SK-N-SH treated with all-trans-retinoic acid at 6 μM for 48 hours (cell line): Measurements from ENCODE around the gene CENPF.

ENCODE experiments used
- ATAC-seq: fragments of 200-7000 bp; cut with Tn5 transposase; 3 replicates; pipeline ENCODE4 v1.9.1; 2020; ENCODE audit warnings: mild to moderate bottlenecking, moderate library complexity
- ARNTL ChIP-seq: fragments of 450-650 bp; formaldehyde crosslinking; IDR thresholded peaks from 2 replicates; pipeline ENCODE4 v1.5.0; 2020; ENCODE audit warnings: low read depth, mild to moderate bottlenecking, moderate library complexity, borderline replicate concordance
- CSDC2 ChIP-seq: fragments of 250-450 bp; sonication (Bioruptor Pico); IDR thresholded peaks from 2 replicates; pipeline ENCODE4 v1.5.0; 2020; ENCODE audit warnings: mild to moderate bottlenecking, moderate library complexity
- GLIS3 ChIP-seq: fragments of 250-450 bp; sonication (Bioruptor Pico); IDR thresholded peaks from 2 replicates; pipeline ENCODE4 v1.5.0; 2020; ENCODE audit warnings: mild to moderate bottlenecking, moderate library complexity
- ISL1 ChIP-seq: fragments of 250-450 bp; sonication (Bioruptor Pico); IDR thresholded peaks from 2 replicates; pipeline ENCODE4 v2.1.2; 2022; ENCODE audit warnings: mild to moderate bottlenecking, moderate library complexity
- OSR1 ChIP-seq: fragments of 250-450 bp; sonication (Bioruptor Pico); IDR thresholded peaks from 2 replicates; pipeline ENCODE4 v1.8.0; 2022; ENCODE audit warnings: moderate library complexity, mild to moderate bottlenecking, inconsistent platforms
- PPARA ChIP-seq: fragments of 250-450 bp; sonication (Bioruptor Pico); IDR thresholded peaks from 2 replicates; pipeline ENCODE4 v1.5.0; 2020; ENCODE audit warnings: mild to moderate bottlenecking, borderline replicate concordance
- RARB ChIP-seq: fragments of 250-450 bp; sonication (Bioruptor Pico); IDR thresholded peaks from 2 replicates; pipeline ENCODE4 v1.8.0; 2021; ENCODE audit warnings: mild to moderate bottlenecking, moderate library complexity
- TCF4 ChIP-seq: fragments of 250-450 bp; sonication (Bioruptor Pico); IDR thresholded peaks from 2 replicates; pipeline ENCODE4 v1.8.0; 2021; ENCODE audit warnings: mild to moderate bottlenecking, moderate library complexity, borderline replicate concordance
- TOX ChIP-seq: fragments of 250-450 bp; sonication (Bioruptor Pico); IDR thresholded peaks from 2 replicates; pipeline ENCODE4 v1.8.0; 2021; ENCODE audit warnings: mild to moderate bottlenecking, moderate library complexity, borderline replicate concordance
- ZC3H10 ChIP-seq: fragments of 250-450 bp; sonication (Bioruptor Pico); IDR thresholded peaks from 2 replicates; pipeline ENCODE4 v1.5.1; 2021; ENCODE audit warnings: mild to moderate bottlenecking, moderate library complexity
- ZFP3 ChIP-seq: fragments of 250-450 bp; sonication (Bioruptor Pico); IDR thresholded peaks from 2 replicates; pipeline ENCODE4 v1.5.0; 2020; ENCODE audit warnings: mild to moderate bottlenecking, moderate library complexity
- ZFP30 ChIP-seq: fragments of 450-650 bp; formaldehyde crosslinking; IDR thresholded peaks from 2 replicates; pipeline ENCODE4 v1.5.0; 2022; ENCODE audit warnings: mild to moderate bottlenecking, moderate library complexity
- ZNF565 ChIP-seq: fragments of 450-650 bp; formaldehyde crosslinking; conservative IDR thresholded peaks from 2 replicates; pipeline ENCODE4 v1.5.0; 2020; ENCODE audit warnings: low read depth, mild to moderate bottlenecking, moderate library complexity
- ZNF70 ChIP-seq: fragments of 450-650 bp; formaldehyde crosslinking; IDR thresholded peaks from 2 replicates; pipeline ENCODE4 v1.5.0; 2020; ENCODE audit warnings: mild to moderate bottlenecking, moderate library complexity
- ZNF8 ChIP-seq: fragments of 450-650 bp; formaldehyde crosslinking; IDR thresholded peaks from 2 replicates; pipeline ENCODE4 v1.5.0; 2020; ENCODE audit warnings: mild to moderate bottlenecking, moderate library complexity
- TF ChIP-seq, protein P1 (sequence below): fragments of 250-450 bp; sonication (Bioruptor Pico); IDR thresholded peaks from 2 replicates; pipeline ENCODE4 v1.5.1; 2020; ENCODE audit warnings: low read depth, mild to moderate bottlenecking, moderate library complexity
- TF ChIP-seq, protein P2 (sequence below): fragments of 250-450 bp; sonication (Bioruptor Pico); IDR thresholded peaks from 2 replicates; pipeline ENCODE4 v1.5.0; 2020; ENCODE audit warnings: mild to moderate bottlenecking, moderate library complexity
- TF ChIP-seq, protein P3 (sequence below): fragments of 250-450 bp; sonication (Bioruptor Pico); IDR thresholded peaks from 2 replicates; pipeline ENCODE4 v1.5.1; 2021; ENCODE audit warnings: mild to moderate bottlenecking, moderate library complexity
- TF ChIP-seq, protein P4 (sequence below): fragments of 250-450 bp; sonication (Bioruptor Pico); IDR thresholded peaks from 2 replicates; pipeline ENCODE4 v1.8.0; 2021; ENCODE audit warnings: low read depth, mild to moderate bottlenecking, moderate library complexity, borderline replicate concordance

Gene CENPF

DNA sequence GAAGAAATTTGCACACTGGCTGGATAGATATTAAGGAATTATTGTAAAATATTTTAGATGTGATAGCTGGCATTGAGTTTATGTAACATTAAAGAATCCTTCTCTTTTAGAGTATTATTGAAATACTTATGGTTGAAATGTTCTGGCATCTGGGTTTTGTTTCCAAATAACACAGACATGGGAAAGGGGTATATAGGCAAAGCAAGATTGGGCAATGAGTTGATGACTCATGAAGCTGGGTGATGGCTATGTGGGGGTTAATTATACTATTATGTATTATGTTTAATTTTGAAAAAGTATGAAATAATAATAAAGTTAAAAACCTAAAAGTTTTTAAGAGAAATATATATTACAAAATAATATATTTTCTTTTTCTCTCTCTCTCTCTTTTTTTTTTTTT lies 39.1 kb upstream of the CENPF start:
- TF ChIP-seq ZNF8 (CRISPR knock-in tag) (no peak), OSR1 (CRISPR knock-in tag) (no peak), ZNF70 (CRISPR knock-in tag) (no peak), PPARA (CRISPR knock-in tag) (no peak), ARNTL (no peak), ZC3H10 (CRISPR knock-in tag) (no peak), TOX (CRISPR knock-in tag) (no peak), TCF4 (CRISPR knock-in tag) (no peak), ISL1 (CRISPR knock-in tag) (no peak), ZFP30 (no peak), ZNF565 (no peak), ZFP3 (CRISPR knock-in tag) (no peak), RARB (no peak), GLIS3 (CRISPR knock-in tag) (no peak), CSDC2 (CRISPR knock-in tag) (no peak)
- TF ChIP-seq, protein P1, sequence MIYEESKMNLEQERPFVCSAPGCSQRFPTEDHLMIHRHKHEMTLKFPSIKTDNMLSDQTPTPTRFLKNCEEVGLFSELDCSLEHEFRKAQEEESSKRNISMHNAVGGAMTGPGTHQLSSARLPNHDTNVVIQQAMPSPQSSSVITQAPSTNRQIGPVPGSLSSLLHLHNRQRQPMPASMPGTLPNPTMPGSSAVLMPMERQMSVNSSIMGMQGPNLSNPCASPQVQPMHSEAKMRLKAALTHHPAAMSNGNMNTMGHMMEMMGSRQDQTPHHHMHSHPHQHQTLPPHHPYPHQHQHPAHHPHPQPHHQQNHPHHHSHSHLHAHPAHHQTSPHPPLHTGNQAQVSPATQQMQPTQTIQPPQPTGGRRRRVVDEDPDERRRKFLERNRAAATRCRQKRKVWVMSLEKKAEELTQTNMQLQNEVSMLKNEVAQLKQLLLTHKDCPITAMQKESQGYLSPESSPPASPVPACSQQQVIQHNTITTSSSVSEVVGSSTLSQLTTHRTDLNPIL (CRISPR knock-in tag) = no peak
- TF ChIP-seq, protein P2, sequence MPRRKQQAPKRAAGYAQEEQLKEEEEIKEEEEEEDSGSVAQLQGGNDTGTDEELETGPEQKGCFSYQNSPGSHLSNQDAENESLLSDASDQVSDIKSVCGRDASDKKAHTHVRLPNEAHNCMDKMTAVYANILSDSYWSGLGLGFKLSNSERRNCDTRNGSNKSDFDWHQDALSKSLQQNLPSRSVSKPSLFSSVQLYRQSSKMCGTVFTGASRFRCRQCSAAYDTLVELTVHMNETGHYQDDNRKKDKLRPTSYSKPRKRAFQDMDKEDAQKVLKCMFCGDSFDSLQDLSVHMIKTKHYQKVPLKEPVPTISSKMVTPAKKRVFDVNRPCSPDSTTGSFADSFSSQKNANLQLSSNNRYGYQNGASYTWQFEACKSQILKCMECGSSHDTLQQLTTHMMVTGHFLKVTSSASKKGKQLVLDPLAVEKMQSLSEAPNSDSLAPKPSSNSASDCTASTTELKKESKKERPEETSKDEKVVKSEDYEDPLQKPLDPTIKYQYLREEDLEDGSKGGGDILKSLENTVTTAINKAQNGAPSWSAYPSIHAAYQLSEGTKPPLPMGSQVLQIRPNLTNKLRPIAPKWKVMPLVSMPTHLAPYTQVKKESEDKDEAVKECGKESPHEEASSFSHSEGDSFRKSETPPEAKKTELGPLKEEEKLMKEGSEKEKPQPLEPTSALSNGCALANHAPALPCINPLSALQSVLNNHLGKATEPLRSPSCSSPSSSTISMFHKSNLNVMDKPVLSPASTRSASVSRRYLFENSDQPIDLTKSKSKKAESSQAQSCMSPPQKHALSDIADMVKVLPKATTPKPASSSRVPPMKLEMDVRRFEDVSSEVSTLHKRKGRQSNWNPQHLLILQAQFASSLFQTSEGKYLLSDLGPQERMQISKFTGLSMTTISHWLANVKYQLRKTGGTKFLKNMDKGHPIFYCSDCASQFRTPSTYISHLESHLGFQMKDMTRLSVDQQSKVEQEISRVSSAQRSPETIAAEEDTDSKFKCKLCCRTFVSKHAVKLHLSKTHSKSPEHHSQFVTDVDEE = no peak
- TF ChIP-seq, protein P3, sequence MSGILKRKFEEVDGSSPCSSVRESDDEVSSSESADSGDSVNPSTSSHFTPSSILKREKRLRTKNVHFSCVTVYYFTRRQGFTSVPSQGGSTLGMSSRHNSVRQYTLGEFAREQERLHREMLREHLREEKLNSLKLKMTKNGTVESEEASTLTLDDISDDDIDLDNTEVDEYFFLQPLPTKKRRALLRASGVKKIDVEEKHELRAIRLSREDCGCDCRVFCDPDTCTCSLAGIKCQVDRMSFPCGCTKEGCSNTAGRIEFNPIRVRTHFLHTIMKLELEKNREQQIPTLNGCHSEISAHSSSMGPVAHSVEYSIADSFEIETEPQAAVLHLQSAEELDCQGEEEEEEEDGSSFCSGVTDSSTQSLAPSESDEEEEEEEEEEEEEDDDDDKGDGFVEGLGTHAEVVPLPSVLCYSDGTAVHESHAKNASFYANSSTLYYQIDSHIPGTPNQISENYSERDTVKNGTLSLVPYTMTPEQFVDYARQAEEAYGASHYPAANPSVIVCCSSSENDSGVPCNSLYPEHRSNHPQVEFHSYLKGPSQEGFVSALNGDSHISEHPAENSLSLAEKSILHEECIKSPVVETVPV (CRISPR knock-in tag) = no peak
- no peak for ATAC-seq

DNA sequence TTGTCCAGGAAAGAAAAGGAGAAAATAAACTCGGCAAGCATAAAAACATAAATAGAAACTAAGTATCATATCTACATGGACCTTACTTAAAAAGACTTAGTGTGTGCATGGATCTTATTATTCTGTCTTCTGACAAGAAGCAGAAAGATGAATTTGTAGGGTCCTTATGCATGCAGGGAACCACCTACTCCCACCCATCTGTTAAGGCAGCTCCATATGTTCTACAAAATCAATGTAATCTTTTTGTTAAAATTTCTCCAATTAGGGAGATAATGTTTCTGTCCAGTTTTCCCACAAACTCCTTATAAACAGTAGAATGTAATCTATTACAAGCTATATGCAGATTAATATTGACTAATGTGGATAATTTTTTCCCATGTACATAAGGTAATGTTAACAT lies 37.7 kb upstream of the CENPF start:
- ATAC-seq = no peak
- TF ChIP-seq, protein P4, sequence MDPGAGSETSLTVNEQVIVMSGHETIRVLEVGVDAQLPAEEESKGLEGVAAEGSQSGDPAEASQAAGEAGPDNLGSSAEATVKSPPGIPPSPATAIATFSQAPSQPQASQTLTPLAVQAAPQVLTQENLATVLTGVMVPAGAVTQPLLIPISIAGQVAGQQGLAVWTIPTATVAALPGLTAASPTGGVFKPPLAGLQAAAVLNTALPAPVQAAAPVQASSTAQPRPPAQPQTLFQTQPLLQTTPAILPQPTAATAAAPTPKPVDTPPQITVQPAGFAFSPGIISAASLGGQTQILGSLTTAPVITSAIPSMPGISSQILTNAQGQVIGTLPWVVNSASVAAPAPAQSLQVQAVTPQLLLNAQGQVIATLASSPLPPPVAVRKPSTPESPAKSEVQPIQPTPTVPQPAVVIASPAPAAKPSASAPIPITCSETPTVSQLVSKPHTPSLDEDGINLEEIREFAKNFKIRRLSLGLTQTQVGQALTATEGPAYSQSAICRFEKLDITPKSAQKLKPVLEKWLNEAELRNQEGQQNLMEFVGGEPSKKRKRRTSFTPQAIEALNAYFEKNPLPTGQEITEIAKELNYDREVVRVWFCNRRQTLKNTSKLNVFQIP (CRISPR knock-in tag) = no peak
- TF ChIP-seq, protein P2 = no peak
- TF ChIP-seq ZC3H10 (CRISPR knock-in tag) (no peak), GLIS3 (CRISPR knock-in tag) (no peak), ZFP30 (no peak), TOX (CRISPR knock-in tag) (no peak)
- TF ChIP-seq, protein P3 (CRISPR knock-in tag) = no peak
- TF ChIP-seq, protein P1 (CRISPR knock-in tag) = no peak
